Measurements from ENCODE around the gene ASB3. TPM values are rescaled to one million over a fixed set of nuclear protein-coding genes. Genes with fewer than 3 reads are reported as not detected.

ASB3 gene
- polyA plus RNA-seq, 4 donors, result 28.6 to 36.3 (median 31.5) TPM

Other genes starting within 250 kb of the ASB3 start
- 1 to 10 TPM; 3.6 to 6.2 (median 4.4) TPM for gene CHAC2, start 19.1 kb downstream of the ASB3 start, polyA plus RNA-seq (ENCODE audit: insufficient read length in 4 of 4)
- gene ERLEC1, start 91 bp upstream of the ASB3 start, polyA plus RNA-seq (ENCODE audit: insufficient read length in 4 of 4), result 10 to 100 TPM; 57.5 to 79.3 (median 71.2) TPM
- gene GPR75, start 73.0 kb upstream of the ASB3 start, polyA plus RNA-seq (ENCODE audit: insufficient read length in 4 of 4), result 1 to 10 TPM; 1.5 to 4.4 (median 2.9) TPM
- gene PSME4, start 184.0 kb upstream of the ASB3 start, polyA plus RNA-seq (ENCODE audit: insufficient read length in 4 of 4), result 10 to 100 TPM; 48.9 to 75.3 (median 58.6) TPM